ENCODE measurements around the gene ENO3.

Gene ENO3

DNA sequence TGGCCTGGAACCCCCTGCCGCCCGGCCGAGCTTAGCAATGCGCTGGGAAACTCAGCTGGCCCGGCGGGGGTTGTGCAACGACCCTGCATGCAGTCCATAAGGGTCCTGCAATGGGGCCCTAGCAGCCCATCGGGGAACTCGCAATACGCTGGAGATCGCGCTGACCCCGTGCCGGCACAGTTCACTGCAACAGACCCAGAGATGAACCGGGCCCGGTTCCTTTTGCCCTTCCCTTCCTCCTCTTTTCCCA lies 11.4 kb upstream of the ENO3 start:
- Histone ChIP-seq H3K4me3 (ENCODE audit: low read length) (peak overlapping the region; percentile 79), H3K27ac (ENCODE audit: low read depth, low read length) (peak overlapping the region; percentile 94), H3K4me1 (ENCODE audit: control insufficient read depth, insufficient read depth, low read length) (peaks cover 18% of the 10 kb centered on the region), H3K9ac (ENCODE audit: low read length) (peak overlapping the region; percentile 25), H3K27me3 (ENCODE audit: control insufficient read depth, insufficient read depth, low read length) (no peaks in the 10 kb centered on the region), H3K36me3 (ENCODE audit: control insufficient read depth, insufficient read depth, low read length) (peaks cover 34% of the 10 kb centered on the region)

DNA sequence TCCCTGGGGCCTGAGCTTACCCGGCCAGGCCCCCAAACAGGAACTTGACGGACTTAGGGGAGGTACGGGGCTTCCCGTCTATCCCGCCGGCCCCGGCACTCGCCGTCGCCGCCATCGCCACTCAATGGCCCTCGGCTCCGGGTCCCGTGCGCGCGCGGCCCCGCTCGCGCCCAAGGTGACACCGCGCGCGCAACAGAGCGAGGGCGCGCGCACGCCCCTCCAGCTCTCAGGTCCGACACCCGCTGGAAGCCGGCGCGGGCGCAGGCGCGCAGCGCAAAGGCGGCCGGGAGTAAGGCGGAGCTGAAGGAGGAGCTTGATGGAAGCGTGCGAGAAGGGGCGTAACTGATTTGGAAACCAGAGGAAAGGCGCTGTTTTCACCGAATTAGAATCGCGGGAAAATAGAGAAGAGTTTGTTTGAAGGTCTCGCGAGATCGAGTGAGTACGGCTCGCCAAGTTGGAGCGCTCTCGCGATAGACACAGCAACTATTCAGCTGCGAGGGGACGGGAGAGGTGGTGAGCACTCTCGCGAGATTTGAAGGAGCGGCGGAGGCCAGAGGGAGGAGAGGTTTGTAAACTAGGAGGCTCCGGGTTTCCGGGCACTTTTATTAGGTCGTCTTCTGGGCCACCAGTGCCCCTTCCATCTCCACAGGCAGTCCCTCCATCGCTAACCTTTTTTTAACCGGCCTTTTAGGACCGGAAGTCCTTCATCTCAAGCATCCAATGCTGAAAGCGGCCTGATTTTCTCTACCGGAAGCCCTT lies 10.9 kb upstream of the ENO3 start, which contains the start of the genes RNF167 and SLC25A11:
Gene RNF167, plus strand, starts transcription at position 473 of the 759 bp plus-strand sequence. CDS start 642 bp downstream, outside the sequence.
Gene SLC25A11, minus strand, starts transcription at position 251 of the 759 bp plus-strand sequence. Its CDS starts 136 bp downstream, at position 115.
- Histone ChIP-seq H3K9ac (ENCODE audit: low read length) (peak within 1 kb of the TSS; percentile 87), H3K4me3 (ENCODE audit: low read length) (peak within 1 kb of the TSS; percentile 79), H3K36me3 (ENCODE audit: control insufficient read depth, insufficient read depth, low read length) (peaks cover 38% of the 10 kb centered on the region), H3K4me1 (ENCODE audit: control insufficient read depth, insufficient read depth, low read length) (peaks cover 19% of the 10 kb centered on the region), H3K27me3 (ENCODE audit: control insufficient read depth, insufficient read depth, low read length) (no peaks in the 10 kb centered on the region), H3K27ac (ENCODE audit: low read depth, low read length) (peak within 1 kb of the TSS; percentile 94)

DNA sequence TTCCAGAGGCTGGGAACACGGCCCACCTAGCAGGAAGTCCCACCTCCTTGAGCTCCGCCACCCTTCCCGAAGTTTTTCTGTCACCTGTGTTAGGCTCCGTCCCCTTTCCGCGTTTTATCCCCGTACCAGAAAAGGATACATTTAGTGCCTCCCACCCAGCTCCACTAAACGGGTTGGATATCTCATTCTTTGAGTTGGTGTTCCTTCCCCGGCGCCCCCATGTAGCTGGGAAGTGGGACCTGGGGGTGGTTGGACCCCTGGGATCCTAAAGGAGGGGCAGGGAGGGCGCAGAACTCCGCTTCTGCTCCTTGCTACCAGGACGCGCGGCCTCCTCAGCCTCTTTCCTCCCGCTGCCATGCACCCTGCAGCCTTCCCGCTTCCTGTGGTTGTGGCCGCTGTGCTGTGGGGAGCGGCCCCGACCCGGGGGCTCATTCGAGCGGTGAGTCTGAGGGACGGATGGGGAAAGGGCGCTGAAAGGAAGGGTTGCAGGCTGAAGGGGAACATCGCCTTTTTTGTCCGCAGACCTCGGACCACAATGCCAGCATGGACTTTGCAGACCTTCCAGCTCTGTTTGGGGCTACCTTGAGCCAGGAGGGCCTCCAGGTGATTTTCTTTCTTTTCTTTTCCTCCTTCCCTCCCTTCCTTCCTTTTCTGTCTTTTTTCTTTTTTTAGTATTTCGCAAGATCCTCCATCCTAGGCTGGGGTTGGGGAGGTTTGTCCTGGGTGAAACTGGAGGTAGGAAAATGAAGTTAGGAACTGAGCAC lies 10.2 kb upstream of the ENO3 start:
- peak overlapping the region; percentile 79 for H3K4me3 ChIP-seq (ENCODE audit: low read length)
- H3K36me3 ChIP-seq (ENCODE audit: control insufficient read depth, insufficient read depth, low read length) = peaks cover 46% of the 10 kb centered on the region
- peak overlapping the region; percentile 87 for H3K9ac ChIP-seq (ENCODE audit: low read length)
- H3K4me1 ChIP-seq (ENCODE audit: control insufficient read depth, insufficient read depth, low read length) = peaks cover 27% of the 10 kb centered on the region
- no peaks in the 10 kb centered on the region for H3K27me3 ChIP-seq (ENCODE audit: control insufficient read depth, insufficient read depth, low read length)
- peak overlapping the region; percentile 94 for H3K27ac ChIP-seq (ENCODE audit: low read depth, low read length)

DNA sequence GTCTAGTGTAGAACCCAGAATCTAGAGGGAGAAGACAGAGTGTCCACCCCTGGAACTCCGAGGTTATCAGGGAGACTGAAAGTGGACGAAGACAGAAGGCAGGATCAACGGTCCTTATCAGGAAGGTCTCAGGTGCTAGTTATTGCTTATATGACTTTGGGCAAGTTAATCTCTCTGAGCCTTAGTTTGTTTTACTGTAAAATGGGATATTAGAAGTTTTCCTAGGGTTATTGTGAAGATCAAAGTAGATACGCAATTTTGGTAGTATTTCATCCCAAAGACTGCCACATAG lies 9.7 kb upstream of the ENO3 start:
- H3K27ac ChIP-seq (ENCODE audit: low read depth, low read length) = peak overlapping the region; percentile 94

DNA sequence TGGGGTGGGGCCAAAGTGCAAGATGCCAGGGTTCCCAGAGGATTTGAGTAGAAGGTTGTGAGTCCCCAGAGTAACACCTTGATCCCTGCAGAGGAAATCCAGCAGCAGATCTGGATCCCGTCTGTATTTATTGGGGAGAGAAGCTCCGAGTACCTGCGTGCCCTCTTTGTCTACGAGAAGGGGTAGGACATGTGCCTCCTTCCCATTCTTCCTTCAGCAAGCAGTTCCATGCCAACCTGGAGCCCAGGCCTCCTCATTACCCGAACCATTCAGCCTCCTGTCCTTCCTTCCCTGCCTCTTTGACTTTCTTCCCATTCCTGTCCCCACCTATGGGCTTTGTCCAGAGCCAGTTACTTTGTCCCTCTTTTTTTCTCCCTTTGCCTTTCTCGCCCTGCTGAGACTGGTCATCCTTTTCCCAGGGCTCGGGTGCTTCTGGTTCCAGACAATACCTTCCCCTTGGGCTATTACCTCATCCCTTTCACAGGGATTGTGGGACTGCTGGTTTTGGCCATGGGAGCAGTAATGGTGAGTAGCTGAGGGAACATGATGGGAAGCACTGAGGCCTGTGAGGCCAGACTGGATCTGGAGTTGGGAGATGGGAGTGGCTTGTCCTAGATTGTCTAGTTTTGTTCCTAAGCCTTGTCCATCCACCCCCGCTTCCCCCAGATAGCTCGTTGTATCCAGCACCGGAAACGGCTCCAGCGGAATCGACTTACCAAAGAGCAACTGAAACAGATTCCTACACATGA lies 8.0 kb upstream of the ENO3 start:
- H3K36me3 ChIP-seq (ENCODE audit: control insufficient read depth, insufficient read depth, low read length) = peaks cover 39% of the 10 kb centered on the region
- H3K4me3 ChIP-seq (ENCODE audit: low read length) = no peak overlapping the region
- H3K27me3 ChIP-seq (ENCODE audit: control insufficient read depth, insufficient read depth, low read length) = no peaks in the 10 kb centered on the region
- peaks cover 36% of the 10 kb centered on the region for H3K4me1 ChIP-seq (ENCODE audit: control insufficient read depth, insufficient read depth, low read length)
- no peak overlapping the region for H3K9ac ChIP-seq (ENCODE audit: low read length)
- H3K27ac ChIP-seq (ENCODE audit: low read depth, low read length) = no peak overlapping the region

More for the DNA sequence above, 9.7 kb upstream of the ENO3 start:
- H3K4me1 ChIP-seq (ENCODE audit: control insufficient read depth, insufficient read depth, low read length) = peaks cover 32% of the 10 kb centered on the region
- H3K4me3 ChIP-seq (ENCODE audit: low read length) = peak overlapping the region; percentile 79
- H3K27me3 ChIP-seq (ENCODE audit: control insufficient read depth, insufficient read depth, low read length) = no peaks in the 10 kb centered on the region
- peaks cover 48% of the 10 kb centered on the region for H3K36me3 ChIP-seq (ENCODE audit: control insufficient read depth, insufficient read depth, low read length)
- no peak overlapping the region for H3K9ac ChIP-seq (ENCODE audit: low read length)

DNA sequence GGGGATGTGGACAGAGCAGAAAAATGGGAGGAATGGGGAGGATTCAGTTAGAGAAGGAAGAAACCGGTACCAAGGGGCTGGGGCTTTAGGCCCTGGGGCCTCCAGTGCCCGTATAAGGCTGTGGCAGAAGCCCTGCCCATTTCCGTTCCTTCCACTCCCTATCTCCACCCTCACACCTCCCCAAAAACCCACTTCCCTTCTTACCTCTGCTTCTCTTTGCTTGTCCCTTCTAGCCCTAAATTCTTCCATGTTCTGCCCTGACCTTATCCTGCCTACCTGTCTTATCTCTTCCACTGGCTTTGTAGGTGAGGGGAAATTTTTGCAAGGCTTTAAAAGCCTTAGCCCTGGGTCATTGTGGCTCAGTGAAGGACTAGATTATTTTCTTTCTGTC lies 6.8 kb upstream of the ENO3 start:
- H3K4me3 ChIP-seq (ENCODE audit: low read length) = no peak overlapping the region
- H3K27ac ChIP-seq (ENCODE audit: low read depth, low read length) = peak overlapping the region; percentile 34

DNA sequence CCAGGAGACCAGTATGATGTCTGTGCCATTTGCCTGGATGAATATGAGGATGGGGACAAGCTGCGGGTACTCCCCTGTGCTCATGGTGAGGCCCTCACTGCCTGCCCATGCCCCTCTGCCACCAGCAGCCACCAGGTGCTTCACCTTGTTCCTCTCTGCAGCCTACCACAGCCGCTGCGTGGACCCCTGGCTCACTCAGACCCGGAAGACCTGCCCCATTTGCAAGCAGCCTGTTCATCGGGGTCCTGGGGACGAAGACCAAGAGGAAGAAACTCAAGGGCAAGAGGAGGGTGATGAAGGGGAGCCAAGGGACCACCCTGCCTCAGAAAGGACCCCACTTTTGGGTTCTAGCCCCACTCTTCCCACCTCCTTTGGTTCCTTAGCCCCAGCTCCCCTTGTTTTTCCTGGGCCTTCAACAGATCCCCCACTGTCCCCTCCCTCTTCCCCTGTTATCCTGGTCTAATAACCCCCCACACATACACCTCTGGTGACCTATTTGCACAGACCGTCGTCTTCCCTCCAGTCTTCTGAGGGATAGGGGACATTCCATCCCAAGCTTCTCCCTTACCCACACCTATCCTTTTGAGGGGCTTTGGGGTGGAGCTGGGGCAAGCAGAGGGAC lies 6.3 kb upstream of the ENO3 start:
- peaks cover 35% of the 10 kb centered on the region for H3K36me3 ChIP-seq (ENCODE audit: control insufficient read depth, insufficient read depth, low read length)
- peak overlapping the region; percentile 4 for H3K9ac ChIP-seq (ENCODE audit: low read length)
- peaks cover 26% of the 10 kb centered on the region for H3K4me1 ChIP-seq (ENCODE audit: control insufficient read depth, insufficient read depth, low read length)
- H3K4me3 ChIP-seq (ENCODE audit: low read length) = no peak overlapping the region
- H3K27ac ChIP-seq (ENCODE audit: low read depth, low read length) = peak overlapping the region; percentile 99
- no peaks in the 10 kb centered on the region for H3K27me3 ChIP-seq (ENCODE audit: control insufficient read depth, insufficient read depth, low read length)

More for the DNA sequence above, 6.8 kb upstream of the ENO3 start:
- Histone ChIP-seq H3K27me3 (ENCODE audit: control insufficient read depth, insufficient read depth, low read length) (no peaks in the 10 kb centered on the region), H3K4me1 (ENCODE audit: control insufficient read depth, insufficient read depth, low read length) (peaks cover 27% of the 10 kb centered on the region), H3K9ac (ENCODE audit: low read length) (no peak overlapping the region), H3K36me3 (ENCODE audit: control insufficient read depth, insufficient read depth, low read length) (peaks cover 35% of the 10 kb centered on the region)

DNA sequence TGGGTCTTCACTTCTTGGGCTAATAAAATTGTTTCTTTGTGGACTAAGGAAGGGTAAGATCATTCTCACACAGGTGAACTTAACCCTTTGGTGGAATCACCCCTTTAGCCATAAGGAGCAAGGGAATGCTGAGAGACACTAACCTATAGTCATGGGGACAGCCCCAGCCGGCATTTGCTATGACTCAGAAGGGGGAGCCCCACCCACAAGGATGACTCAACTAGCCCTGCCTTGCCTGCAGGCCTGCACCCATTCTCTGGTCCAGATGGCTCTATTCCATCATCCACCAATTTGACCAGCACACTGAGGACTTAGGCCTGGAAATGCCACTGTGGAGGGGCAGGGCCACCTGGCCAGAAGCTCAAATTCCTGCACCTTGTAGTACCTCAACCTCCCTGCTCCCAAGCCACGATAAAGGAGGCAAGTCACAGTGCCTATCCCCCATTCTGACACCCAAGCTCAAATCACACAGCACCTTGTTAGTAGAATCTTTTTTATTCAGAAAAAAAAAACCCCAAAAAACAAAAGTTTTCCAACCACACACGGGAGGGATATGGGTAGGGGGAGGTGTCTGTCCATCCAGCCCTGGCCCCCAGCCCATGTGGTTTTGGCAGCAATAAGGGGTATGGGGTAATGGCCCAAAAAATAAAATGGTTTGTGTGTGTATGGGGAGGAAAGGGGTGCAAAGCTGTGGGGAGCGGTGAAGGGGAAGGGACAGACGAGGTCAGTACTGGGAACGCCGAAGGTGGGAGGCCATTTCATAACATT lies 5.6 kb upstream of the ENO3 start:
- peaks cover 35% of the 10 kb centered on the region for H3K36me3 ChIP-seq (ENCODE audit: control insufficient read depth, insufficient read depth, low read length)

DNA sequence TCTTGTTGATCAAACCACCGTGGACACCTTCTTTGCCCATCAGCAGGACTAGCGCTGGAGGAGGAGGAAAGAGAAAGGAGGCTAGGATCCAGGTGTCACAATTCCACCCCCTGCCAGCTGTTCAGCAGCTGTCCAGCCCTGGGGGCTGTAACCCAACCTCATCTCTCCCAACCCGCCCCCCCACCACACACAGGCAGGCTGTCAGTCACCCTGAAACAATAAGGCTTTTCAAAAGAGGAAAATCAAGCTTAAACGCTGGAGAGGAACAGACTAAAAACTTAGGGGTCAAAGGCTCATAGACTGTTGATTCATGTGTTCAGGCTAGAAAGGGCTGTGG lies 5.0 kb upstream of the ENO3 start:
- Histone ChIP-seq H3K4me3 (ENCODE audit: low read length) (peak overlapping the region; percentile 98), H3K27me3 (ENCODE audit: control insufficient read depth, insufficient read depth, low read length) (no peaks in the 10 kb centered on the region), H3K27ac (ENCODE audit: low read depth, low read length) (peak overlapping the region; percentile 99), H3K9ac (ENCODE audit: low read length) (no peak overlapping the region), H3K36me3 (ENCODE audit: control insufficient read depth, insufficient read depth, low read length) (peaks cover 35% of the 10 kb centered on the region), H3K4me1 (ENCODE audit: control insufficient read depth, insufficient read depth, low read length) (peaks cover 25% of the 10 kb centered on the region)

More for the DNA sequence above, 5.6 kb upstream of the ENO3 start:
- H3K27ac ChIP-seq (ENCODE audit: low read depth, low read length) = peak overlapping the region; percentile 99
- H3K4me1 ChIP-seq (ENCODE audit: control insufficient read depth, insufficient read depth, low read length) = peaks cover 26% of the 10 kb centered on the region
- H3K4me3 ChIP-seq (ENCODE audit: low read length) = peak overlapping the region; percentile 54
- H3K27me3 ChIP-seq (ENCODE audit: control insufficient read depth, insufficient read depth, low read length) = no peaks in the 10 kb centered on the region
- H3K9ac ChIP-seq (ENCODE audit: low read length) = peak overlapping the region; percentile 39

DNA sequence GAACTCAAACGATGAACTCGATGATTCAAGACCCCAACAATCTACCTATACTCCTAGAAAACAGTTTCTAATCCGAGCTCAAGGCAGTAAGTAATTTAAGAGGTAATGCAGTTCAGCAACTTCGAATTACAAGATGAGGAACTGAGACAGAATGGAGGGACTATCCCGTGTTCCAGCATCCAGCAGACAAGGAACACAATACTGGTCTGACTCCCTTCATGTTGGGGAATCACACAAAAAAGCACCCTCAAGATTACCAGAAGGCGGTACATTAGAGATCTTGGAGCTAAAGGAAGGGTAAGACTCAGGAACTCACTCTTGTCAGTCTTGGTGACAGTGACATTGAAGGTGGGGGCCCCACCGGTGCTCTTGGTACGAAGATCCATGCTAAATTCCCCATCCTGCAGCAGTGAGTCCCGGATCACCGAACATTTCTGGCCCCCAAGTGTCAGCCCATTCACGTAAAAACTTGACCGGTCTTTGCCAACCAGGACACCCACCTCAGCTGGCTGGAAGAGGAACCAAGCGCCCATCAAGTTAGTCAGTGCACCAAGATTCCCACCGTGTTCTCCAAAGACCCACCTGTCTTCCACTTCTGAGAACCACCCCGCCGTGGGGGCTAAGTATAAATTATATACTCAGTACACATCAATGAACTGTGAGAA lies 4.5 kb upstream of the ENO3 start:
- Histone ChIP-seq H3K36me3 (ENCODE audit: control insufficient read depth, insufficient read depth, low read length) (peaks cover 35% of the 10 kb centered on the region), H3K4me3 (ENCODE audit: low read length) (peak overlapping the region; percentile 98), H3K27me3 (ENCODE audit: control insufficient read depth, insufficient read depth, low read length) (no peaks in the 10 kb centered on the region), H3K9ac (ENCODE audit: low read length) (no peak overlapping the region), H3K27ac (ENCODE audit: low read depth, low read length) (peak overlapping the region; percentile 99), H3K4me1 (ENCODE audit: control insufficient read depth, insufficient read depth, low read length) (peaks cover 21% of the 10 kb centered on the region)

DNA sequence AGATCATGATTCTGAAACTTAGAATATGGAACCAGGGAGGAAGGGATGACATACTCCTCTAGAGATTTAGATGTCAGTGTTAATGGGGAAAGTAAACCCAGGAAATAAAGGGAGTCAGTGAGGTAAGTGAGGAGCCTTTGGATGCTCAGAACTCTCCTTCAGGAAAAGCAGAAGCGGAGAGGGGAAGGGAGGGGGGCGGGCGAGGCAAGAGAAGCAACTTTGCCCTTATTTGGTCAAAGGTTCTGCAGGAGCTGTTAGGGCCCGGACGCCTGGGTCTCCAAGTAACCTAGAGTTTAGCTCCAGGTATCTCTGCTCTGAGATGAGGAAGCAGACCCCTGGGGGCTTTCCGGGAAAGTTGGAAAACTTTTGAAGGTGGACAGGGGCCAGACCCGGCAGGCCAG lies 3.9 kb upstream of the ENO3 start:
- H3K4me1 ChIP-seq (ENCODE audit: control insufficient read depth, insufficient read depth, low read length) = peaks cover 23% of the 10 kb centered on the region
- peak overlapping the region; percentile 34 for H3K9ac ChIP-seq (ENCODE audit: low read length)
- peaks cover 35% of the 10 kb centered on the region for H3K36me3 ChIP-seq (ENCODE audit: control insufficient read depth, insufficient read depth, low read length)
- H3K27ac ChIP-seq (ENCODE audit: low read depth, low read length) = peak overlapping the region; percentile 99
- H3K27me3 ChIP-seq (ENCODE audit: control insufficient read depth, insufficient read depth, low read length) = no peaks in the 10 kb centered on the region
- peak overlapping the region; percentile 98 for H3K4me3 ChIP-seq (ENCODE audit: low read length)

Measured in rectal smooth muscle tissue (tissue), 1 donor.